Adipocyte (in vitro differentiated cells): ENCODE results near the gene GNG10.
A peak's percentile ranks its signal among the peaks of the same experiment; 100 is the strongest.

Experiments
- DNase-seq: peaks from one replicate; pipeline ENCODE4 v3.0.0-alpha.2; 2015; ENCODE audit warnings: low read depth
- H3K27me3 ChIP-seq: replicated peaks from 2 replicates; pipeline ENCODE4 v1.7.0; 2013; ENCODE audit warnings: mild to moderate bottlenecking, low read length, moderate library complexity; ENCODE audit not compliant: control insufficient read depth, insufficient read depth
- H3K36me3 ChIP-seq: 2 replicates; pipeline ENCODE4 v1.7.0; 2013; ENCODE audit warnings: low read length, mild to moderate bottlenecking, moderate library complexity; ENCODE audit not compliant: control insufficient read depth, insufficient read depth, severe bottlenecking
- H3K4me1 ChIP-seq: 2 replicates; pipeline ENCODE4 v1.7.0; 2013; ENCODE audit warnings: mild to moderate bottlenecking, low read length, moderate library complexity; ENCODE audit not compliant: control insufficient read depth, insufficient read depth
- H3K4me3 ChIP-seq: 2 replicates; pipeline ENCODE4 v1.7.0; 2013; ENCODE audit warnings: mild to moderate bottlenecking, low read length, moderate library complexity
- H3K9ac ChIP-seq: 2 replicates; pipeline ENCODE4 v1.7.0; 2013; ENCODE audit warnings: mild to moderate bottlenecking, low read length, moderate library complexity
- H3K9me3 ChIP-seq: 2 replicates; pipeline ENCODE4 v1.7.0; 2013; ENCODE audit warnings: mild to moderate bottlenecking, low read length, moderate library complexity; ENCODE audit not compliant: control insufficient read depth

Gene GNG10

DNA sequence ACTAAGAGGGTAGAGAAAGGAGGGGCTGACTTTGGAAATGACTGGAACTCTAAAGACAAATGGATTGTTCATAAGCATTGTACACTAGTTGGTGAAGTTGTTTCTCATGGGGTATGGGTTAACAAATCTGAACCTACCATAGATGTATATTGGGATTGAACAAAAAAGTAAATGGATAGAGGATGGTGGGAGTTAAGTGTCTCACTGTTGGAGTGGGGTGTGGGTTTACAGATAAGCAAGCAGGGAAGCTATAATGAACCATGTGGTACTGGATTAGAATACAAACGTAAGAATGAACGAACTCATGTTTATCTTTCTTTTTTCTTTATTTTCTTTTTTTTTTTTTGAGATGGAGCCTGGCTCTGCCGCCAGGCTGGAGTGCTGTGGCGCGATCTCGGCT is 17.8 kb downstream of the GNG10 start:
- H3K36me3 ChIP-seq = peaks cover 27% of the 10 kb centered on the region
- DNase-seq = no peak
- H3K4me3 ChIP-seq = no peak overlapping the region
- H3K9ac ChIP-seq = no peak overlapping the region
- no peaks in the 10 kb centered on the region for H3K27me3 ChIP-seq
- no peaks in the 10 kb centered on the region for H3K9me3 ChIP-seq
- peaks cover 7% of the 10 kb centered on the region for H3K4me1 ChIP-seq

GRCh38 chr9:111683392-111683791 is 22.0 kb downstream of the GNG10 start:
- no peak for DNase-seq
- peaks cover 17% of the 10 kb centered on the region for H3K36me3 ChIP-seq
- no peak overlapping the region for H3K9ac ChIP-seq
- no peaks in the 10 kb centered on the region for H3K27me3 ChIP-seq
- peaks cover 9% of the 10 kb centered on the region for H3K4me1 ChIP-seq
- H3K4me3 ChIP-seq = no peak overlapping the region
- no peaks in the 10 kb centered on the region for H3K9me3 ChIP-seq

GRCh38 chr9:111691672-111692329 is 30.4 kb downstream of the GNG10 start:
- peak; percentile 65 for DNase-seq

DNA sequence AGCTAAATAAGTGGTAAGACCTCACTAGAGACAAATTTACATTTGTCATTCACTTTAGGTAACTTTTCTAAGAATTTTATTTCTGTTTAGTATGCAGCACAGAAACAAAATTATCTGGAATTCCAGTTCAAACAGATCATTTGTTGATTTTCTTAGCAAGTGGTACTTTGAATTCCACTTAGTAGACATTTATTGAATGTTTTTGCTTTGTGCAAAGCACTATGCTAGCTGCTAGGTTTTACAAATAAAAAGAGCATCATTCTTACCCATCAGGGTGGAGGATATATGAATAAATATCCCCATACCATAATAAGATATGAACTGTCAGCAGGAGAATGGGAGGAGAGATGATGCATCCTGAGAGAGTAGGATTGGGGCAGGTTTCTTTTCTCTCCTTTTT is 35.4 kb downstream of the GNG10 start:
- no peak overlapping the region for H3K9ac ChIP-seq
- no peaks in the 10 kb centered on the region for H3K4me1 ChIP-seq
- no peaks in the 10 kb centered on the region for H3K36me3 ChIP-seq
- no peak overlapping the region for H3K4me3 ChIP-seq
- DNase-seq = no peak
- H3K27me3 ChIP-seq = no peaks in the 10 kb centered on the region
- H3K9me3 ChIP-seq = no peaks in the 10 kb centered on the region

More at GRCh38 chr9:111691672-111692329, 30.4 kb downstream of the GNG10 start:
- Histone ChIP-seq H3K9ac (peak overlapping the region; percentile 29), H3K27me3 (no peaks in the 10 kb centered on the region), H3K4me1 (peaks cover 6% of the 10 kb centered on the region), H3K4me3 (no peak overlapping the region), H3K36me3 (no peaks in the 10 kb centered on the region), H3K9me3 (no peaks in the 10 kb centered on the region)

GRCh38 chr9:111700776-111701175 is 39.4 kb downstream of the GNG10 start:
- no peak overlapping the region for H3K9ac ChIP-seq
- no peaks in the 10 kb centered on the region for H3K27me3 ChIP-seq
- no peaks in the 10 kb centered on the region for H3K36me3 ChIP-seq
- H3K9me3 ChIP-seq = no peaks in the 10 kb centered on the region
- no peaks in the 10 kb centered on the region for H3K4me1 ChIP-seq
- no peak for DNase-seq
- no peak overlapping the region for H3K4me3 ChIP-seq

DNA sequence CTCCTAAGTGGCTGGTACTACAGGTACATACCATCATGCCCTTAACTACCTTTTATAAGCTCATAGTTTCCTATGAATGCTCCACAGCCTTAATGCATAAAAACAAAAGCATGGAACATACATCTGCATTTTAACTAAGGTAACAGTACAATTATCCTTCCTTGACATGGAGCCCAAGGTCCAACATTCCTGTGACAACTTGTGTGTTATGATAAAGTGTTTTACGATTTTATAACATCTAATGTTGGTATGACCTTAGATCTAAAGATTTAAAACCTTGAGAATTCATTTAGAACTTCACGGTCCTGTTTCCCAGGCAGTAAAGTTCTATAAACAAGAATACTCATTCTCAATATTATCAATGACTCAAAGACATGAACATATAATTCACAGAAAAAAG is 43.1 kb downstream of the GNG10 start:
- H3K36me3 ChIP-seq = no peaks in the 10 kb centered on the region
- no peaks in the 10 kb centered on the region for H3K9me3 ChIP-seq
- no peak overlapping the region for H3K4me3 ChIP-seq
- no peak for DNase-seq
- no peak overlapping the region for H3K9ac ChIP-seq
- H3K4me1 ChIP-seq = no peaks in the 10 kb centered on the region
- H3K27me3 ChIP-seq = no peaks in the 10 kb centered on the region

GRCh38 chr9:111711548-111711947 is 50.1 kb downstream of the GNG10 start:
- H3K4me3 ChIP-seq = no peak overlapping the region
- no peak overlapping the region for H3K9ac ChIP-seq
- no peaks in the 10 kb centered on the region for H3K27me3 ChIP-seq
- H3K36me3 ChIP-seq = no peaks in the 10 kb centered on the region
- no peaks in the 10 kb centered on the region for H3K4me1 ChIP-seq
- no peaks in the 10 kb centered on the region for H3K9me3 ChIP-seq
- DNase-seq = no peak

- DNase-seq = no peak
- H3K9ac ChIP-seq = no peak overlapping the region
- no peaks in the 10 kb centered on the region for H3K27me3 ChIP-seq
Observed at GRCh38 chr9:111712369-111712768, 51.0 kb downstream of the GNG10 start.

DNA sequence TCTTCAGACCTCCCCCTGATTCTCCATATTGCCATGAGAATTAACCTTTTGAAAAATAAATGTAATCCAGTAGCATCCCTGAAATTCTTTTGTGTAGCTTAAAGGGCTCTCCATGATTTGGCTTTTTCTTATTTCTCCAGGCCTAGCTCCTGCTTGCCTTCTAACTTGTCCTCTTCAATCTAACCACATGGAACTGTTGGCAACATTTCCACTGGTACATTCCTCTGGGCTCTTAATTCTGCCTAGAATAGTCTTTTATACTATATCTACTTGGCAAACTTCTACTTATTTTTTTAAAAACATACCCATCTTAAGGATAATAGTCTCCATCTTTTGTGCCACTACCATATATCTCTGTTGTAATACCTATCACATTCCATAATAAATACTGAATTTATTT is 54.1 kb downstream of the GNG10 start:
- no peaks in the 10 kb centered on the region for H3K36me3 ChIP-seq
- peak; percentile 46 for DNase-seq
- no peaks in the 10 kb centered on the region for H3K4me1 ChIP-seq
- H3K9me3 ChIP-seq = no peaks in the 10 kb centered on the region
- H3K27me3 ChIP-seq = no peaks in the 10 kb centered on the region
- H3K4me3 ChIP-seq = no peak overlapping the region
- no peak overlapping the region for H3K9ac ChIP-seq

More at GRCh38 chr9:111712369-111712768, 51.0 kb downstream of the GNG10 start:
- H3K9me3 ChIP-seq = no peaks in the 10 kb centered on the region
- H3K36me3 ChIP-seq = no peaks in the 10 kb centered on the region
- H3K4me3 ChIP-seq = no peak overlapping the region
- no peaks in the 10 kb centered on the region for H3K4me1 ChIP-seq

GRCh38 chr9:111719541-111719940 is 58.1 kb downstream of the GNG10 start:
- no peaks in the 10 kb centered on the region for H3K4me1 ChIP-seq
- no peak overlapping the region for H3K4me3 ChIP-seq
- no peak for DNase-seq
- H3K9ac ChIP-seq = no peak overlapping the region
- no peaks in the 10 kb centered on the region for H3K9me3 ChIP-seq
- no peaks in the 10 kb centered on the region for H3K36me3 ChIP-seq
- no peaks in the 10 kb centered on the region for H3K27me3 ChIP-seq
